Activated CD4-positive, alpha-beta T cell treated with anti-CD3 and anti-CD28 coated beads for 24 hours (primary cell): ENCODE measurements around the gene COMMD10.
A peak's percentile ranks its signal among the peaks of the same experiment; 100 is the strongest.
"Not testable (repeated sequence)": the region's sequence is repeated elsewhere in the genome, so short reads cannot be mapped to it uniquely, and the experiment has no call there.

Experiments used
- DNase-seq, 2 donors: peaks; one replicate each; pipeline ENCODE4 v3.0.0-alpha.2; 2020; ENCODE audit warnings: low read depth in 2 of 2

The COMMD10 gene

GRCh38 chr5:116084871-116085715 is at the start of gene COMMD10:
TSS of gene COMMD10 (plus strand) at chr5:116085025.
- peak; percentile 54 to 57 for DNase-seq

DNA sequence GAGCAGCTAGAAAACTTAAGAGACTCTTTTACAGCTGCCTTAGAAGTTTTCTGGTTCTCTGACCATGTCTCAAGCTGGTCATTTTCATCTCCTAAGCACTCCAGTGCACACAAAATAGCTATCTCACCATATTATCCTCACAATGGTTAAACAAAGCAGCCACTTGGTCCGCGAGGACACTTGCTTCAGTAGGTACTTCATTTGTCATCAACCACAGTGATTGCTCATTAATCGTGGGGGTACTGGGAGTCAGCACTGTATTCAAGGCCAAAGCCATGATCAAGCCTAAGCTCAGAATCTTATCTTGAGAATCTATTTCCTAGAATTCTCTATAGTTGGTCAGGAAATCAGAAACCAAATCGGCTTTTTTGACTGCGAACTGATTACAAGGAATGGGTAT is 49.7 kb upstream of the COMMD10 start:
- no peak for DNase-seq

DNA sequence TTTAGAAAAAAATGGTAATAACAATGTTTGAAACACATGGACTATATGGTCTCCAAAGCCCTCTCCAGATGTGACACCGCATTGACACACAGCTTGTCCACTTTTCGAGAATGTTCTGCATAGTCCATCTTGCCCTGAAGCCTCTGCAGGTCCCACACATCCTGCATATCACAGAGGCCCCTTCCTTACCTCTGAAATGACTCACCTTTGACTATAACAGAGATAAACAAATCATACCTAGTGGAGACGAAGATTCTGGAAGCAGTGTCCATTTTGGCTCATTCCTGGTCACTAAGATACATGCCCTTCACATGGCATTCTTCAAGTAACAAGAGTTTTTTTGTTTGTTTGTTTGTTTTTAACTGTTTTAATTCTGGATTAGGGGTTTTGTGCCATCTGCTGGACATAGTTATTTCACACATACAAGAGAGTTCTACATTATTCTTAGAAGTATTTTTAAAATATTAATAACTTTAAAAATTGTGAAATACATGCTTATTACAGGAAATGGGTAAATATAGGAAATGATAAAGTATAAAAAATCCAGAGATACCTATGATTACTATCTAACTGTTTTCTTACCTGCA is 47.5 kb upstream of the COMMD10 start:
- DNase-seq, result no peak

GRCh38 chr5:116038817-116039216 is 46.0 kb upstream of the COMMD10 start:
- no peak for DNase-seq

DNA sequence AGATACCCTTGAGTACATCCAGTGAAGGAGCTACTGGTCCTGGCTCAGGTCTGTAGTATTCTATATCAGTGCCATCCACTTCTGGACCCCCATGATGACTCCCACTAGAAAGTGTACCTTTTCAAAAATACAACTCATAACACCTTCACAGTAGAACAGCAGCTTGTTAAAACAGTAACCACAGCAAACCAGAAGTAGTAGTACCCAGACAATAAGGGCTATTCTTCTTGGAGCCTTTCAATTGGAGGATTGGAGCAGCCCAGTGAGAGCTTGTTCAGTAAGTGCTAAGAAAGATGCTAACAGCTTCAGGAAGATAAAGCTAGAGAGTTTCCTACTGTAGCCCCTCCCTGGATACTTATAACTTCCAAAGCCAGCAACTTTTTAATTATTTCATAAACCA is 42.5 kb upstream of the COMMD10 start:
- DNase-seq, result no peak

DNA sequence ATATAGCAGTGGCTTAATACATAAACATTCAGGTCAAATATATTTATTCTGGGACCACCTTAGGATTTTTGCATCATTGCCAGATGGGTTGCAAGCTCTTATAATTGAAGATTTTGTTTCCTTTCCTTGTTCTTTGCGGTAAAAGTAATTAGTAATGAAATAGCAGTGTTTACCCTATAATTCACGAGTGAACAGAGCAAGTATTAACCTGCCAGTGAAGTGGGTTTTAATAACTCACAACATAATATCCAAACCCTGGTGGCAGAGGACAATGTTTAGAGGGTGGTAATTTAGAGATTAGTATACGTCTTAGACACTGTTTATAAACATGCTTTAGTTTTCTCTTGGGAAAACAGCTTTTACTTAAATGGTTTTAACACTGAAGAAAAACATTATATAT is 40.8 kb upstream of the COMMD10 start:
- no peak for DNase-seq

GRCh38 chr5:116045821-116046220 is 39.0 kb upstream of the COMMD10 start:
- DNase-seq, result no peak

- no peak for DNase-seq
Measured at GRCh38 chr5:116046261-116046660, 38.6 kb upstream of the COMMD10 start.

GRCh38 chr5:116046823-116047222 is 38.0 kb upstream of the COMMD10 start:
- no peak for DNase-seq

- DNase-seq, result no peak
Measured at GRCh38 chr5:116058346-116058936, 26.4 kb upstream of the COMMD10 start.

DNA sequence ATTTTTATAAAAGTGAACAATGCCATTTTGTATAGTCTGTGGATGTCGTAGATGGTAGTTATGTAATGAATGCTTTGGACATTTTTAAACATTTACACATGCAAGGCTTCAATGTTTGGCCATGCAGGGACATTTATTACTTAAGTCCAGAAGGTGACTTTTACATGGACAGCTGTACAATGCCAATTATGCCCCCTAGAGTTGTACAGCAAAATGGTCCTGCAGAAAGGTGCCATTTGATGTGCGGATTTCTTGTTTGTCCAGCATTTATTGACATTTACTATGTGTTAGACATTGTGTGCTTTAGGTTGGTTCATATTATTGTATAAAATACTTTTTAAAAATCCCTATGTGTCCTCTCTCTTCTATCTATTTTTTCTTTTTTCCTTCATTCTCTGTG is 22.5 kb upstream of the COMMD10 start:
- no peak for DNase-seq

GRCh38 chr5:116063950-116064349 is 20.9 kb upstream of the COMMD10 start:
- no peak for DNase-seq

DNA sequence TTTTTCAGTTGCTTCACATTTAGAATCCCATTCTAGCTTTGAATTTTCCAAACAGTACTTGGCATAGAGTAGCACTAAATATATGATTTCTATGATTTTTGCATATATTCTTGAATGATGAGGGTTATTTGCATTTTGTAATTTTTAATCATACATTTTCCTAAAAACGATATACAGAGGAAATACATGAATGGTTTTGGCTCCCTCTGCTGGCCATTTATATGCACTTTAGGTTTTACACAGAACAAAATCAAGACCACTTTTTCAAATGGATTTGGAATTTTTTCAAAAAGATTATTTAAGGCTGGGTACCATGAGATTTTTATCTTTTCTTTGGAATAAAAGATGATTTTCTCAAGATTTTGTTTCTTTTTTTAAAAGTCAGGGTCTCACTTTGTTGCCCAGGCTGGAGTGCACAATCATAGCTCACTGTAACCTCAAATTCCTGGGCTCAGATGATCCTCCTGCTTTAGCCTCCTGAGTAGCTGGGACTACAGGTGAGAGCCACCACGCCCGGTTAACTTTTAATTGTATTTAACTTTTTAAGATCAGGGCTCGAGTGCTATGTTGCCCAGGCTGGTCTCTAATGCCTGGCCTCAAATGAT is 16.7 kb upstream of the COMMD10 start:
- no peak for DNase-seq

- no peak for DNase-seq
Measured at GRCh38 chr5:116071211-116071610, 13.6 kb upstream of the COMMD10 start.

GRCh38 chr5:116075191-116075831 is 9.5 kb upstream of the COMMD10 start:
- DNase-seq, result no peak

GRCh38 chr5:116076496-116076895 is 8.3 kb upstream of the COMMD10 start:
- no peak for DNase-seq

GRCh38 chr5:116078199-116078598 is 6.6 kb upstream of the COMMD10 start:
- DNase-seq, result no peak

DNA sequence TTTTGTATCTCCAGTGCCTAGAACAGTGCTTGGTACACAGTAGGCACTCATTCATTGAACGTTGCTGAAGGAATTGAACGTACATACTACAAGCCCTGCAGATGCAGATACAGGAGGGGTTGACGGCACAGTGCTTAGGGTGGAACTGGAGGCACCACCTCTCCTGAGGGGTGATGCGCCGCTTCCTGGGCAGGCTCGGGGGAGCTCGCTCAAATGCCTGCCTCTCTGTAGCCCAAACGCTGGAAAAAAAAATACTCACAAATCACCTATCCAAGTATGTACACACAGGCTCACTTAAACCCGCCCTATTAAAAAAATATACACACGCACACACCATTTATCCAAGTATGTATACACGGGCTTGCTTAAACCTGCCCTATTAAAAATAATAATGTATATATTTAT is 536 bp upstream of the COMMD10 start:
- DNase-seq, result peak in 1 of 2 donors; percentile 7

DNA sequence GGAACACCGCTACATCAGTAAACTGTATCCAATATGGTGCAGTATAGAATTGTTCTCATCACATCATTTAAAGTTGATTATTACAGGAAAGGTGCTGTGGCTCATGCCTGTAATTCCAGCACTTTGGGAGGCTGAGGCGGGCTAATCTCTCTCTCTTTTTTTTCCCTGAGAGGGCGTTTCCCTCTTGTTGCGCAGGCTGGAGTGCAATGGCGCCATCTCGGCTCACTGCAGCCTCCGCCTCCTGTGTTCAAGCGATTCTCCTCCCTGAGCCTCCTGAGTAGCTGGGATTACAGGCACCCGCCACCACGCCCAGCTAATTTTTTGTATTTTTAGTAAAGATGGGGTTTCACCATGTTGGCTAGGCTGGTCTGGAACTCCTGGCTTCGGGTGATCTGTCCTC is 1.5 kb downstream of the COMMD10 start:
- not testable (repeated sequence) for DNase-seq

- no peak for DNase-seq
Measured at GRCh38 chr5:116088062-116088461, 3.2 kb downstream of the COMMD10 start.

- DNase-seq, result no peak
Measured at GRCh38 chr5:116090302-116090701, 5.5 kb downstream of the COMMD10 start.

DNA sequence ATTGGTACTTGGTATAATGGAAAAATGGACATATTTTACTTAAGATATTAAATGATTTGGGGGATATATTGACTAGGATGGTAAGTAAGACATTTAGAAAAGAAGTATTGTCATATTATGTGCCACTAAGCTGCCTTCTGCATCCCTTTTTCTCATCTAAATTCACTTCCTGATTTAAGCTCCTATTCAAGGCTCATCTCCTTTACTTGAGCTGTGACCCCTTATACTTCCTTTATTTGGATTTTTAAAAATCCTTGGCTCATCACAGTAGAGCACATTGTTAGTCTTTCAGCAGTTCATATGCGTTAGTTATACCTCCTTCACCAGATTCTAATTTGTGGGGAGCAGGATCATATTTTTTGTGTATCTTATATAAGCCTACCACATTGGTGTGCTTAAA is 6.6 kb downstream of the COMMD10 start:
- DNase-seq, result no peak
